H4 (cell line): ENCODE data around the gene MICU1. TPM values are rescaled to one million over a fixed set of nuclear protein-coding genes. Genes with fewer than 3 reads are reported as not detected.
"Not testable (repeated sequence)": the region's sequence is repeated elsewhere in the genome, so short reads cannot be mapped to it uniquely, and the experiment has no call there.

Experiments used
- DNase-seq: peaks from one replicate; pipeline ENCODE4 v3.0.0-alpha.2; 2015; ENCODE audit warnings: low spot score
- total RNA-seq: library from RNA; depleted of rRNA; stranded (reverse); fragments of >200 nt; shearing (Covaris generic); gene quantifications from 2 replicates; pipeline ENCODE4 v1.2.3, GENCODE V29; 2014

MICU1 gene
- total RNA-seq, 1 experiment from 2014 or later: 53.9 TPM

- no peak for DNase-seq
These were observed 62.4 kb downstream of the MICU1 start for GRCh38 chr10:72563327-72563932.

GRCh38 chr10:72561745-72562166 lies 64.1 kb downstream of the MICU1 start:
- no peak for DNase-seq

- no peak for DNase-seq
These were observed 68.5 kb downstream of the MICU1 start for GRCh38 chr10:72557362-72557761.

- no peak for DNase-seq
These were observed 73.0 kb downstream of the MICU1 start for GRCh38 chr10:72552857-72553256.

GRCh38 chr10:72550239-72550638 lies 75.6 kb downstream of the MICU1 start:
- no peak for DNase-seq

- DNase-seq: no peak
These were observed 80.3 kb downstream of the MICU1 start for GRCh38 chr10:72545546-72545945.

GRCh38 chr10:72543855-72544254 lies 82.0 kb downstream of the MICU1 start:
- not testable (repeated sequence) for DNase-seq

GRCh38 chr10:72542396-72542815 lies 83.5 kb downstream of the MICU1 start:
- DNase-seq: no peak

GRCh38 chr10:72541337-72541736 lies 84.5 kb downstream of the MICU1 start:
- DNase-seq: no peak

GRCh38 chr10:72540193-72540807 lies 85.6 kb downstream of the MICU1 start:
- no peak for DNase-seq

GRCh38 chr10:72539137-72539536 lies 86.7 kb downstream of the MICU1 start:
- no peak for DNase-seq

- no peak for DNase-seq
These were observed 100.2 kb downstream of the MICU1 start for GRCh38 chr10:72525689-72526088.

GRCh38 chr10:72525277-72525676 lies 100.6 kb downstream of the MICU1 start:
- no peak for DNase-seq

GRCh38 chr10:72524489-72524888 lies 101.4 kb downstream of the MICU1 start:
- DNase-seq: no peak

GRCh38 chr10:72523932-72524396 lies 101.9 kb downstream of the MICU1 start:
- DNase-seq: no peak

GRCh38 chr10:72523062-72523461 lies 102.8 kb downstream of the MICU1 start:
- DNase-seq: no peak

GRCh38 chr10:72517244-72517643 lies 108.6 kb downstream of the MICU1 start:
- no peak for DNase-seq

GRCh38 chr10:72515455-72515854 lies 110.4 kb downstream of the MICU1 start:
- no peak for DNase-seq

GRCh38 chr10:72513910-72514309 lies 112.0 kb downstream of the MICU1 start:
- DNase-seq: no peak

GRCh38 chr10:72511459-72511858 lies 114.4 kb downstream of the MICU1 start:
- no peak for DNase-seq

- DNase-seq: no peak
These were observed 115.9 kb downstream of the MICU1 start for GRCh38 chr10:72509941-72510340.

- no peak for DNase-seq
These were observed 116.6 kb downstream of the MICU1 start for GRCh38 chr10:72509206-72509799.

GRCh38 chr10:72508033-72508432 lies 117.8 kb downstream of the MICU1 start:
- no peak for DNase-seq
